Adipocyte (in vitro differentiated cells): ENCODE data around the gene MOCS2.

Source experiments
- DNase-seq: peaks from one replicate; pipeline ENCODE4 v3.0.0-alpha.2; 2015; ENCODE audit warnings: low read depth
- H3K27me3 ChIP-seq: replicated peaks from 2 replicates; pipeline ENCODE4 v1.7.0; 2013; ENCODE audit warnings: mild to moderate bottlenecking, low read length, moderate library complexity; ENCODE audit not compliant: control insufficient read depth, insufficient read depth
- H3K36me3 ChIP-seq: 2 replicates; pipeline ENCODE4 v1.7.0; 2013; ENCODE audit warnings: low read length, mild to moderate bottlenecking, moderate library complexity; ENCODE audit not compliant: control insufficient read depth, insufficient read depth, severe bottlenecking
- H3K4me1 ChIP-seq: 2 replicates; pipeline ENCODE4 v1.7.0; 2013; ENCODE audit warnings: mild to moderate bottlenecking, low read length, moderate library complexity; ENCODE audit not compliant: control insufficient read depth, insufficient read depth
- H3K4me3 ChIP-seq: 2 replicates; pipeline ENCODE4 v1.7.0; 2013; ENCODE audit warnings: mild to moderate bottlenecking, low read length, moderate library complexity
- H3K9ac ChIP-seq: 2 replicates; pipeline ENCODE4 v1.7.0; 2013; ENCODE audit warnings: mild to moderate bottlenecking, low read length, moderate library complexity
- H3K9me3 ChIP-seq: 2 replicates; pipeline ENCODE4 v1.7.0; 2013; ENCODE audit warnings: mild to moderate bottlenecking, low read length, moderate library complexity; ENCODE audit not compliant: control insufficient read depth

Gene MOCS2

DNA sequence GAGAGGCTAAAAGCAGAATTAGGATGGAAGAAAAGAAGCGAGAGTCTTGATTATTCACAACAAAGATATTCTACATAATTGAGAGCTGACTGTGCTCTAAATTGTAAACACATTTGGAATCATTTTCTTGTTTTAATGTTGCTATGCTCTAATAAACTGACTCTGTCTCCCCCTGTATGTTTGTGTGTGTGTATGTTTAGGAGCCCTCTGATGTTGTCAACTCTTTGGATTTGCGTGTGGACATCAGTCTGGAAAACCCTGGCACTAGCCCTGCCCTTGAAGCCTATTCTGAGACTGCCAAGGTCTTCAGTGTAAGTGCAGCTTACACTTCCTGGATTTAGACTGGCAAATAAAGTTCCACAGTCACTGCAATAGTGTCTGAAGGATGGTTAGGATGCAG, 37.8 kb downstream of the MOCS2 start:
- no peak overlapping the region for H3K4me3 ChIP-seq
- H3K4me1 ChIP-seq: peaks cover 12% of the 10 kb centered on the region
- peak; percentile 73 for DNase-seq
- H3K36me3 ChIP-seq: peaks cover 15% of the 10 kb centered on the region
- no peaks in the 10 kb centered on the region for H3K9me3 ChIP-seq
- no peaks in the 10 kb centered on the region for H3K27me3 ChIP-seq
- H3K9ac ChIP-seq: no peak overlapping the region

- no peaks in the 10 kb centered on the region for H3K27me3 ChIP-seq
- no peak for DNase-seq
- H3K9ac ChIP-seq: no peak overlapping the region
- H3K36me3 ChIP-seq: peaks cover 12% of the 10 kb centered on the region
- no peaks in the 10 kb centered on the region for H3K9me3 ChIP-seq
- H3K4me3 ChIP-seq: no peak overlapping the region
- peaks cover 12% of the 10 kb centered on the region for H3K4me1 ChIP-seq
Observed at GRCh38 chr5:53071298-53071697, 38.3 kb downstream of the MOCS2 start.

DNA sequence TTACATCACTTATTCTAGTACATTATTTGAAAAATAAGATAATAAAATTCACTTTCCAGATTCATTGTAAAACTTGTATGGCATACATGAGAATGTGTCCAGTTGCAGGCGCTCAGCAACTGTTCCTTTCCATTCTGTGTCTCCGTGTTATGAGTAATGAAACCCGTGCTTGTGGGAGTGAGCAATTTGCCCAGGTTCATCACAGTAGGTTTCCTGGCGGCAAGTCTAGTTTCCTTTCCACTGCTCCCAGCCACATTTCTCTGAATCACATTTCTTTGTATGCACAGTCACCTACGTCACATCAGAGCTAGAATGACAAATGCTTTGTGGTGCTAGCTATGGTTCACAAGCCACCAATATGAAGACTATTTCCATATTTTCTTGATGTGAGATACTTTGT, 39.9 kb downstream of the MOCS2 start:
- peaks cover 12% of the 10 kb centered on the region for H3K4me1 ChIP-seq
- no peaks in the 10 kb centered on the region for H3K36me3 ChIP-seq
- H3K4me3 ChIP-seq: no peak overlapping the region
- H3K9ac ChIP-seq: no peak overlapping the region
- no peaks in the 10 kb centered on the region for H3K27me3 ChIP-seq
- no peak for DNase-seq
- H3K9me3 ChIP-seq: no peaks in the 10 kb centered on the region

GRCh38 chr5:53068291-53068836, 41.2 kb downstream of the MOCS2 start:
- no peak overlapping the region for H3K9ac ChIP-seq
- DNase-seq: no peak
- no peaks in the 10 kb centered on the region for H3K36me3 ChIP-seq
- H3K4me1 ChIP-seq: peaks cover 21% of the 10 kb centered on the region
- no peak overlapping the region for H3K4me3 ChIP-seq
- no peaks in the 10 kb centered on the region for H3K27me3 ChIP-seq
- no peaks in the 10 kb centered on the region for H3K9me3 ChIP-seq

- no peaks in the 10 kb centered on the region for H3K27me3 ChIP-seq
Observed at GRCh38 chr5:53067641-53068040, 41.9 kb downstream of the MOCS2 start.

DNA sequence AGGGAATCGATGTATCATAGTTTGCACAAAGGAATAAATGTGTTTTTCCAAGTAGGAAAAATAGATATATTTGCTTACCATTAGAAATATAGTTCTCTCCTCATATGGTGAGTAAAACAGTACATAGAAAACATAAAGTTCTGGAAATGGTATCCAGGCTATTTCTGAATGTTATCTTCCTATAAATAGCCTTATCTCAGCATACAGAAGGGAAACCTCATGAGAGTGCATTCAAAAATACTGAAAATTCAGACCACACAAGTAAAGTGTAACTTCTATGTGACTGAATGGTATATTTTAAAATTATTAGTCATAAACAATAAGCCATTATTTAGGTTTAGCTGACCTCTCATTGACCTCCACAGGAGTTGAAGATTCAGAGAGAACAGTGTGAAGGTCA, 43.5 kb downstream of the MOCS2 start:
- H3K27me3 ChIP-seq: no peaks in the 10 kb centered on the region
- H3K9ac ChIP-seq: no peak overlapping the region

More at GRCh38 chr5:53067641-53068040, 41.9 kb downstream of the MOCS2 start:
- Histone ChIP-seq H3K9ac (no peak overlapping the region), H3K9me3 (no peaks in the 10 kb centered on the region), H3K4me1 (peaks cover 25% of the 10 kb centered on the region), H3K36me3 (no peaks in the 10 kb centered on the region), H3K4me3 (no peak overlapping the region)
- DNase-seq: peak; percentile 52

GRCh38 chr5:53063791-53064190, 45.8 kb downstream of the MOCS2 start:
- peak overlapping the region; percentile 32 for H3K9ac ChIP-seq
- no peaks in the 10 kb centered on the region for H3K9me3 ChIP-seq
- peak; percentile 48 for DNase-seq
- H3K36me3 ChIP-seq: peaks cover under 1% of the 10 kb centered on the region
- H3K4me1 ChIP-seq: peaks cover 16% of the 10 kb centered on the region
- no peak overlapping the region for H3K4me3 ChIP-seq
- H3K27me3 ChIP-seq: no peaks in the 10 kb centered on the region

More for the DNA sequence above, 43.5 kb downstream of the MOCS2 start:
- Histone ChIP-seq H3K4me3 (no peak overlapping the region), H3K36me3 (no peaks in the 10 kb centered on the region), H3K9me3 (no peaks in the 10 kb centered on the region), H3K4me1 (peaks cover 16% of the 10 kb centered on the region)
- no peak for DNase-seq

GRCh38 chr5:53063176-53063575, 46.4 kb downstream of the MOCS2 start:
- Histone ChIP-seq H3K4me1 (peaks cover 16% of the 10 kb centered on the region), H3K9ac (no peak overlapping the region), H3K4me3 (no peak overlapping the region), H3K27me3 (no peaks in the 10 kb centered on the region), H3K36me3 (peaks cover 3% of the 10 kb centered on the region), H3K9me3 (no peaks in the 10 kb centered on the region)
- DNase-seq: peak; percentile 14

GRCh38 chr5:53059281-53059680, 50.3 kb downstream of the MOCS2 start:
- Histone ChIP-seq H3K9ac (no peak overlapping the region), H3K9me3 (no peaks in the 10 kb centered on the region), H3K4me1 (peaks cover 13% of the 10 kb centered on the region), H3K4me3 (no peak overlapping the region), H3K36me3 (peaks cover 3% of the 10 kb centered on the region), H3K27me3 (no peaks in the 10 kb centered on the region)
- DNase-seq: no peak

- no peaks in the 10 kb centered on the region for H3K9me3 ChIP-seq
- H3K27me3 ChIP-seq: no peaks in the 10 kb centered on the region
- no peak for DNase-seq
- peaks cover 8% of the 10 kb centered on the region for H3K36me3 ChIP-seq
- no peak overlapping the region for H3K9ac ChIP-seq
- no peak overlapping the region for H3K4me3 ChIP-seq
- no peaks in the 10 kb centered on the region for H3K4me1 ChIP-seq
Observed at GRCh38 chr5:53055365-53055764, 54.2 kb downstream of the MOCS2 start.

GRCh38 chr5:53053364-53053763, 56.2 kb downstream of the MOCS2 start:
- H3K9me3 ChIP-seq: no peaks in the 10 kb centered on the region
- H3K36me3 ChIP-seq: peaks cover 5% of the 10 kb centered on the region
- H3K4me1 ChIP-seq: no peaks in the 10 kb centered on the region
- no peak overlapping the region for H3K4me3 ChIP-seq
- no peak for DNase-seq
- H3K9ac ChIP-seq: no peak overlapping the region
- H3K27me3 ChIP-seq: no peaks in the 10 kb centered on the region

- Histone ChIP-seq H3K27me3 (no peaks in the 10 kb centered on the region), H3K4me1 (no peaks in the 10 kb centered on the region), H3K9me3 (no peaks in the 10 kb centered on the region), H3K36me3 (peaks cover 5% of the 10 kb centered on the region), H3K4me3 (no peak overlapping the region), H3K9ac (no peak overlapping the region)
- no peak for DNase-seq
Observed at GRCh38 chr5:53052499-53052898, 57.1 kb downstream of the MOCS2 start.
